Activated naive CD4-positive, alpha-beta T cell treated with anti-CD3 and anti-CD28 coated beads for 36 hours (primary cell): ENCODE data around the gene MRPS31. TPM values are rescaled to one million over a fixed set of nuclear protein-coding genes. Genes with fewer than 3 reads are reported as not detected.

Source experiments
- CTCF ChIA-PET: fragments of 350-600 bp; sonication (Branson Sonifier 250); formaldehyde crosslinking; loops from one replicate; lab custom pipeline; 2021; ENCODE audit warnings: antibody characterized with exemption; lab: Charles Lee
- DNase-seq: peaks from one replicate; pipeline ENCODE4 v3.0.0-alpha.2; 2020
- H3K27ac Mint-ChIP-seq: one replicate; pipeline ENCODE4 v1.8.0; 2021; ENCODE audit warnings: mild to moderate bottlenecking, mixed read lengths
- H3K27me3 Mint-ChIP-seq: one replicate; pipeline ENCODE4 v1.8.0; 2021; ENCODE audit warnings: low read depth, mixed read lengths
- H3K36me3 Mint-ChIP-seq: one replicate; pipeline ENCODE4 v1.8.0; 2021; ENCODE audit warnings: low read depth, mixed read lengths
- H3K4me1 Mint-ChIP-seq: one replicate; pipeline ENCODE4 v1.8.0; 2021; ENCODE audit warnings: low read depth, mixed read lengths
- H3K4me3 Mint-ChIP-seq: one replicate; pipeline ENCODE4 v1.8.0; 2021; ENCODE audit warnings: mild to moderate bottlenecking, moderate library complexity, mixed read lengths
- H3K9me3 Mint-ChIP-seq: one replicate; pipeline ENCODE4 v1.8.0; 2021; ENCODE audit warnings: mixed read lengths
- intact Hi-C: fragments of 100-400 bp; cut with micrococcal nuclease; formaldehyde crosslinking; loops from one replicate; pipeline ENCODE4 v1.15.1; 2023
- total RNA-seq, 2 experiments: library from RNA; stranded (reverse); gene quantifications; one replicate each; pipeline ENCODE4 v1.2.3, GENCODE V29; 2021

Gene MRPS31
- total RNA-seq, 2 experiments from 2014 or later, result 28.4 to 28.8 TPM

DNA sequence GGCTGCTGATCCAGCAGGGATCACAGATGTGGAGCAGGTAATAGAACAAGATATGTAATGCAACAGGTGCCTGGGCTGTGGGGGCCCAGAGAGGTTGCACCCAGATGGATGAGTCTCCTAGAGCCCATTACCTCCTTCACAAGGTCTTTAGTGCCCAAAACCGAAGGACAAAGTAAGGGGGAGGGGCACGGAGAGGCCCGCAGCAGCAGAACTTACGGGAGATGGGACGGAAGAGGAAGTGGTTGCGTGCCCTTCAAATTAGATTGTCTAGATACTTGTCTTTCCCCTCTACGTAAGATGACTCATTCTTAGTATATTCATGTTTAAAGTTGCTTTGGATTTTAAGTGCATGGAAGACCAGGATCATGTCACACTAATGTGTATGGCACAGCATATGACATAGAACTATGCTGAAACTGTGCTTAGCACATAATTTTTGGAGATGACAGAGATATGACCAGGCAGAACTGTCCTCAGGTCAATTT is 5.7 kb upstream of the MRPS31 start:
- no peaks in the 10 kb centered on the region for H3K36me3 Mint-ChIP-seq
- peak overlapping the region; percentile 99 for H3K27ac Mint-ChIP-seq
- DNase-seq, result peak; percentile 88
- no peaks in the 10 kb centered on the region for H3K9me3 Mint-ChIP-seq
- CTCF ChIA-PET, result interaction anchor here (0.7 to 2.1 kb wide), 21 partner anchors 10 to 1094 kb away, joined by 3 to 30 read pairs (median 4); partner anchors contain the start of gene SLC25A15
- H3K4me1 Mint-ChIP-seq, result peaks cover 25% of the 10 kb centered on the region
- intact Hi-C loops, result loop anchor here (1.0 to 10.0 kb wide), 26 partner anchors 12 to 1092 kb away; partner anchors contain the start of gene WBP4
- peak overlapping the region; percentile 77 for H3K4me3 Mint-ChIP-seq
- H3K27me3 Mint-ChIP-seq, result no peaks in the 10 kb centered on the region

DNA sequence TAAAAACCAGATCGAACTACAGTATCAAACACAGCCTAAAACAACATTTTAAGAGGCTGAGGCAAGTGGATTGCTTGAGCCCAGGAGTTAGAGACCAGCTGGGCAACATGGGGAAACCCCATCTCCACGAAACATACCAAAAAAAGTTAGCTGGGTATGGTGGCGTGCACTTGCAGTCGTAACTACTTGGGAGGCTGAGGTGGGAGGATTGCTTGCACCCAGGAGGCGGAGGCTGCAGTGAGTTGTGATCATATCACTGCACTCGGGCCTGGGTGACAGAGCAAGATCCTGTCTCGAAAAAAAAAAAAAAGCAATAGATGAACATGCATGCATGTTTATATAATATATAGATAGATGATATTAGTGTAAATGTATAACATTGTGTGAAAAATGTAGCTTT is 5.2 kb upstream of the MRPS31 start:
- Mint-ChIP-seq H3K4me1 (peaks cover 27% of the 10 kb centered on the region), H3K27ac (peak overlapping the region; percentile 99), H3K36me3 (no peaks in the 10 kb centered on the region), H3K27me3 (no peaks in the 10 kb centered on the region), H3K4me3 (no peak overlapping the region), H3K9me3 (no peaks in the 10 kb centered on the region)
- peak; percentile 69 for DNase-seq
- intact Hi-C loops, result loop anchor here (1.0 to 10.0 kb wide), 17 partner anchors 12 to 999 kb away; no protein-coding TSS in a partner anchor
- CTCF ChIA-PET, result interaction anchor here (0.6 to 1.8 kb wide), 5 partner anchors 108 to 834 kb away, joined by 3 to 6 read pairs (median 4); no protein-coding TSS in a partner anchor

DNA sequence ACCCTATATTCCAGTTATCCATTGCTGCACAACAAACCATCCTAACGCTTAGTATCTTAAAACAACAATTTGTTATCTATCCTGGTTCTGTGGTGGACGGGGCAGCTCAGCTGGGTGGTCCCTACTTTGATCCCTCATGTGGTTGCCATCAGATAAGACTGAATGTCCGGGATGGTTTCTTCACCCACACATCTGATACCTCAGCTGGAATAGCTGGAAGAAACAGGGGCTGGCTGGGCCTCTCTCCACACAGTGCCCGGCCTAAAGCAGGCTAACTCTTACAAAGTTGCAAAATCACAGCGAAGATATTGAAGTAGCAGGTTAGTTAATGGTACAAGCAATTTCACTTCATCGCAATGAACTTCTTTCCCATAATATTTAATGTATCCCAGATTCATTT is 3.7 kb upstream of the MRPS31 start:
- no peaks in the 10 kb centered on the region for H3K9me3 Mint-ChIP-seq
- intact Hi-C loops, result loop anchor here (5.0 to 10.0 kb wide), 5 partner anchors 92 to 1737 kb away; partner anchors contain the start of genes NHLRC3 and PROSER1
- H3K4me3 Mint-ChIP-seq, result no peak overlapping the region
- H3K36me3 Mint-ChIP-seq, result peaks cover under 1% of the 10 kb centered on the region
- peaks cover 36% of the 10 kb centered on the region for H3K4me1 Mint-ChIP-seq
- no peak for DNase-seq
- CTCF ChIA-PET, result no interaction called here
- no peak overlapping the region for H3K27ac Mint-ChIP-seq
- no peaks in the 10 kb centered on the region for H3K27me3 Mint-ChIP-seq

DNA sequence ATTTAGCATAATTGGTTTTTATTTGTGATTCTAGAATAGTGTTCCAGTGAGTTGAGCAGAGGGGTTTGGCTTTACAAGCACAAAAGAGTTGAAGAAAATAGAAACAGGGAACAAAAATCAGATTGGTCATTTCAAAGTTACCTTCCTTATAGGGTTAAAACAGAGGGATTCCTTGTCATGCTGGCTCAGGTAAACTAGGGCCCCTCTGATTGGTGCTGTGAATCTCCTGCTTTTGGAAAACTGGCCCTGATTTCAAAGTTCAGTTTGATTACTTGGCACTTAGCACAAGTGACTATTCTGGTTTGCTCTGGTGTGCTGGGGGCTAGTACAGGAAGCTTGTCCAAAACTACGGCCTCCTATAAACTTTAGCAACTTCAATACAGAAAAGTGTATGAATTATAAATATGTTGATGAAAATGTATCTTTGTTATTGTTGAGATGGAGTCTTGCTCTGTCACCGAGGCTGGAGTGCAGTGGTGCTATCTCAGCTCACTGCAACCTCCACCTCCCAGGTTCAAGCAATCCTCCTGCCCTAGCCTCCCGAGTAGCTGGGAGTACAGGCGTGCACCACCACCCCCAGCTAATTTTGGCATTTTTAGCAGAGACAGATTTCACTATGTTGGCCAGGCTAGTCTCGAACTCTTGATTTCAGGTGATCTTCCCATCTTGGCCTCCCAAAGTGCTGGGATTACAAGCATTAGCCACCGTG is 1.9 kb upstream of the MRPS31 start:
- CTCF ChIA-PET, result interaction anchor here (0.5 to 0.6 kb wide), 2 partner anchors 65 to 82 kb away, joined by 3 to 4 read pairs; no protein-coding TSS in a partner anchor
- Mint-ChIP-seq H3K27me3 (no peaks in the 10 kb centered on the region), H3K27ac (no peak overlapping the region), H3K9me3 (no peaks in the 10 kb centered on the region), H3K4me3 (peak overlapping the region; percentile 44), H3K36me3 (peaks cover 1% of the 10 kb centered on the region), H3K4me1 (peaks cover 34% of the 10 kb centered on the region)
- intact Hi-C loops, result loop anchor here (5.0 to 10.0 kb wide), 2 partner anchors 288 to 1736 kb away; partner anchors contain the start of genes NHLRC3 and PROSER1
- DNase-seq, result no peak

DNA sequence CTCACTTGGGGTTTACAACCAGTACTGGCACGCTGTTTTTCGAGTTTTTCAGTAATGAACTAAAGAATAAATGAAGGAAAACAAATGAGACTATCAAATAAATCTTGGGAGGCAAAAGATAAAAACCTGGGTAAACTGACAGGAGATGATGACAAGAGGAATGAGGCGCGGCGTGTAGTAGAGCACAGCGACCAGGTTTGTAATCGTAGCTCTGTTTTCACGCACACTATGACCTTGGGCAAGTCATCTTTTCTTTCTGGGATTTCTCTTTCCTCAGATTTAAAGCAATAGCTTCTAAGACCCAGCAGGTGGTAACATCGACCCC is 419 bp downstream of the MRPS31 start:
- DNase-seq, result no peak
- peak overlapping the region; percentile 95 for H3K27ac Mint-ChIP-seq
- H3K27me3 Mint-ChIP-seq, result no peaks in the 10 kb centered on the region
- intact Hi-C loops, result loop anchor here (5.0 to 10.0 kb wide), 2 partner anchors 286 to 1733 kb away; partner anchors contain the start of genes NHLRC3 and PROSER1
- H3K4me3 Mint-ChIP-seq, result peak overlapping the region; percentile 98
- CTCF ChIA-PET, result no interaction called here
- peaks cover 3% of the 10 kb centered on the region for H3K36me3 Mint-ChIP-seq
- H3K4me1 Mint-ChIP-seq, result peaks cover 32% of the 10 kb centered on the region
- no peaks in the 10 kb centered on the region for H3K9me3 Mint-ChIP-seq

DNA sequence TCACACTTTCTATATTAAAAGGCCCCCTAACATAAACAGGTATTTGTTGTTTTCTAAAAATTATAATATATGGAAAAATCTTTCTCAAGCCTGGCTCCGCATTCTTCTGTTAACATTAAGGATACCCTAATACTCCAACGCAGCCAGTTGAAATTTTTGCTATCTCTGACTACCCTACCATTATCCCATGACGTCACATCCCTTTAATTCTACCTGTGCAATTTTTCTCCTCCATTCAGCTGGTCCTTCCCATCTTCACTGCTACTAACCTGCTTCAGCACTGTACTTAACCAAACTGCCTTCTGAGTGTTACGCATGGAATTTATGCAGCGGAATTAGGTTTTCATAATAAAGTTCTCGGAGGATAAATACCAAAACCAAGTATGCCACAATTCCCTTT is 1.0 kb downstream of the MRPS31 start:
- no peaks in the 10 kb centered on the region for H3K9me3 Mint-ChIP-seq
- no peak for DNase-seq
- intact Hi-C loops, result loop anchor here (5.0 to 10.0 kb wide), 2 partner anchors 285 to 1733 kb away; partner anchors contain the start of genes NHLRC3 and PROSER1
- H3K27ac Mint-ChIP-seq, result peak overlapping the region; percentile 33
- H3K4me3 Mint-ChIP-seq, result peak overlapping the region; percentile 98
- CTCF ChIA-PET, result no interaction called here
- no peaks in the 10 kb centered on the region for H3K27me3 Mint-ChIP-seq
- peaks cover 3% of the 10 kb centered on the region for H3K36me3 Mint-ChIP-seq
- peaks cover 34% of the 10 kb centered on the region for H3K4me1 Mint-ChIP-seq

DNA sequence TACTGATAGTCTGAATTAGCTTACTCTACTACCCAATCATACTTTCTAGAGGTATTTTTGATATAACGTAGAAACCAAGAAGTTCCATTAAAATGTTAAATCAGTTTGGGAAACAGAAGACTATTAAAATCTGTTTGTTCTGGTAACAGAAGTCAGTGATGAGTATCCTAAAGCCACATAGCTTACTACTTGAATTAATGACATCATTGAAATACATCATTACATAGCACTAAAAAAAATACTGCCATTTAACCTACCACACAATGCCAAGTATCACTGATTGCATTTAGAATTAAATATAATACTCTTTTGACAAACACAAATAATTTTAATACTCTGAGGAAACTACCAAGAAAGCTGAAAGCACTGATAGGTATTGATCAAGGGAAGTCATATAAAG is 5.4 kb downstream of the MRPS31 start:
- H3K36me3 Mint-ChIP-seq, result peaks cover 8% of the 10 kb centered on the region

DNA sequence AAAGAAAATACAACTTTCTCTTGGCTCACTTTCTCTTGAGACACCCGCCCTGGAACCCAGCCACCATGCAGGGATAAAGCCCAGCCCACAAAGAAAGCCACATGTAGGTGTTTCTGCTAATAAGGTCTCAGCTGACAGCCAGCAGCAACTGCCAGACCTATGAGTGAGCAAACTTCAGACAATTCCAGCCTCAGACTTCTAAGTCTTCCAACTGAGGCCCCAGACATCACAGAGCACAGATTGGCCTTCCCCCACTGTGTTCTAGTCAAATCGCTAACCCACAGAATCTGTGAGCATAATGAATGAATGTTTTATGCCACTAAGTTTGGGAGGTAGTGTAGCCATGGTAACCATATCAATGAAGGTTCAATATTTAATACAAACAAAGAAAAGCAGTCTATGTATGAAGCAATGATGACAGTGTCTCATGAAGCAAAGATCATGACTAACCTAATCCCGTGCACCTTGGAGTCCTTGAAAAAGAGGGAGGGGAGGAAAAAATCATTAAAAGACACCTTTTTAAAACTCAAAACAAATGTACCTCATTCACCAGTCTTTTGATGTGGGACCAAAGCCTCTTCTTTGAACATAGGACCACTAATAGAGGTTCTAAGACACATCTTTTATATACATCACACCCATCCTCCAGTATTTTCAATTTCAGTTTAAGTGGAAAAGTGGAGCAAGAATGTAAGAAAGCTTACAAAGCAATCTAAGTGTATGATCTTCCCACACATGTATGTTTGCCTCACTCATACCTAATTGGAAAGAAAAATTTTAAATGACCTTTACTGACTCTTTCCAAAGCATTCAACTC is 6.2 kb downstream of the MRPS31 start:
- H3K36me3 Mint-ChIP-seq, result peaks cover 11% of the 10 kb centered on the region
- H3K27me3 Mint-ChIP-seq, result no peaks in the 10 kb centered on the region
- H3K4me3 Mint-ChIP-seq, result no peak overlapping the region
- DNase-seq, result peak; percentile 67
- peak overlapping the region; percentile 71 for H3K27ac Mint-ChIP-seq
- peaks cover 54% of the 10 kb centered on the region for H3K4me1 Mint-ChIP-seq
- intact Hi-C loops, result loop anchor here (1.0 kb wide), 1 partner anchor 12 kb away; no protein-coding TSS in a partner anchor
- H3K9me3 Mint-ChIP-seq, result no peaks in the 10 kb centered on the region
- CTCF ChIA-PET, result interaction anchor here (4.8 kb wide), 1 partner anchor 13 kb away, joined by 30 read pairs; no protein-coding TSS in a partner anchor

More for the DNA sequence above, 5.4 kb downstream of the MRPS31 start:
- intact Hi-C loops, result no loop called here
- Mint-ChIP-seq H3K4me1 (peaks cover 61% of the 10 kb centered on the region), H3K9me3 (no peaks in the 10 kb centered on the region), H3K4me3 (no peak overlapping the region), H3K27ac (peak overlapping the region; percentile 46), H3K27me3 (no peaks in the 10 kb centered on the region)
- no peak for DNase-seq
- CTCF ChIA-PET, result interaction anchor here (0.6 to 4.8 kb wide), 2 partner anchors 12 to 133 kb away, joined by 3 to 30 read pairs; no protein-coding TSS in a partner anchor

DNA sequence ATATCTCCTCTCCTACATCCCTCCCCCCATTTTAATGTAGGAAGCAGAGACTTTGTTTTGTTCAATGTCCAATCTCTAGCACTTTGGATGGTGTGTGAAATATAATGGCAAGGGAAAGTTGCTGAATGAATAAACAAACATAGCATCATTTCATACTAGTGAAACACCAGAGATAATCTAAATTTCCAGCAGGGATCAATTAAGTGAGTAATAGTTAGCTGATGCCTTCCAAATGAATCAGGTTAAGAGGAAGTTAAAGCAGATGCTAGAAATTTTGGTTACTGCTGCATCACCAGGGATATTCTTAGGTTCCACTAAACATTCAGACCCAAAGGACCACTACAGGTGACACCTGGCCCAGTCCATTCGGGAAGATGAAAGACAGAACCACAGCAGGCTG is 8.1 kb downstream of the MRPS31 start:
- CTCF ChIA-PET, result interaction anchor here (0.8 to 1.1 kb wide), 2 partner anchors 79 to 986 kb away, joined by 3 read pairs; no protein-coding TSS in a partner anchor
- peaks cover 52% of the 10 kb centered on the region for H3K4me1 Mint-ChIP-seq
- DNase-seq, result no peak
- no peak overlapping the region for H3K4me3 Mint-ChIP-seq
- intact Hi-C loops, result no loop called here
- no peaks in the 10 kb centered on the region for H3K9me3 Mint-ChIP-seq
- peaks cover 19% of the 10 kb centered on the region for H3K36me3 Mint-ChIP-seq
- H3K27me3 Mint-ChIP-seq, result no peaks in the 10 kb centered on the region
- no peak overlapping the region for H3K27ac Mint-ChIP-seq

DNA sequence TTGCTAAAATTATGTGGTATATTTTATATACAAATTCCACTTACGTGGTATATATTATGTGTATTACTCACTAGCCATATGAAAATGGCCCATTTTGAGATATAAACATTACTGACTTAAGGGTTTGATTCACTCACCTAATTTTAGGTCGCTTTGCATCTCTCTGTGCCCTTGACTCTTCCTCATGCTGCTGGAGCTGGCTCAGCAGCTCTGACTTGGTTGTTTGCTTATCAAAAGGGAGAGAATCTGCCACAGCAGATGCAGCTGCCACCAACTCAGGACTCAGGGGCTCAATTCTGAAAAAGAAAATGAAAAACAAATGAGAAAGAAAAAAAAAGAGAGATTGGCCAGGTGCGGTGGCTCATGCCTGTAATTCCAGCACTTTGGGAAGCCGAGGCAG is 12.2 kb downstream of the MRPS31 start:
- no peak for DNase-seq
- no peaks in the 10 kb centered on the region for H3K9me3 Mint-ChIP-seq
- H3K27ac Mint-ChIP-seq, result no peak overlapping the region
- intact Hi-C loops, result no loop called here
- no peak overlapping the region for H3K4me3 Mint-ChIP-seq
- H3K4me1 Mint-ChIP-seq, result peaks cover 25% of the 10 kb centered on the region
- H3K27me3 Mint-ChIP-seq, result no peaks in the 10 kb centered on the region
- CTCF ChIA-PET, result no interaction called here
- H3K36me3 Mint-ChIP-seq, result peaks cover 31% of the 10 kb centered on the region

DNA sequence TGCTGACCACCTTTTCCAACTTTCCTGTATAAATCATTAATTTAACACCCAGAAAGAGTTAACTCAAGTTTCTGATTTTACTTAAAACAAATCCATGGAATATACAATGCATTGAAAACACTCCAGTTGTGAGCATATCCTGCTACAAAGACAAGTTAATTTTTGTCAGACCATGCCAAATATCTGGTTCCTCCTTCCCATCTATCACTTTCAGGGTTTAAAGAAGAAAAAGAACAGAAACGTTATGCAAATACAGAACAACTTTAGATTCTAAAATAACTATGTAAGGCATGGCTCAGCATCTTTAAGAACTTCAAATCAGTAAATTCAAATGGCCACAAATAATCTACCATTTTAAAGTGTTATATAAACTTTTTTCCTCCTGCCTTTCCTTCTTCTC is 14.9 kb downstream of the MRPS31 start:
- Mint-ChIP-seq H3K4me1 (peaks cover 6% of the 10 kb centered on the region), H3K9me3 (no peaks in the 10 kb centered on the region), H3K4me3 (no peak overlapping the region), H3K36me3 (peaks cover 31% of the 10 kb centered on the region), H3K27me3 (no peaks in the 10 kb centered on the region), H3K27ac (no peak overlapping the region)
- intact Hi-C loops, result no loop called here
- CTCF ChIA-PET, result no interaction called here
- DNase-seq, result no peak
